Erythroblast (primary cell): Measurements from ENCODE around the gene WBP2NL.

Source experiments
- DNase-seq, 2 experiments: peaks; one replicate each; lab custom pipeline; 2025; lab: John Stamatoyannopoulos, UW
- GATA1 ChIP-seq: IDR thresholded peaks from 2 replicates; pipeline ENCODE4 v1.6.1; 2011; ENCODE audit warnings: low read depth, mild to moderate bottlenecking, control low read depth, low read length, moderate library complexity
- POLR2A ChIP-seq: IDR thresholded peaks from 2 replicates; pipeline ENCODE4 v1.6.1; 2011; ENCODE audit warnings: mild to moderate bottlenecking, low read length

The WBP2NL gene

GRCh38 chr22:41992496-41992895 is 6.1 kb upstream of the WBP2NL start:
- TF ChIP-seq GATA1 (no peak), POLR2A (no peak)
- no peak for DNase-seq

GRCh38 chr22:41995211-41995610 is 3.4 kb upstream of the WBP2NL start:
- TF ChIP-seq POLR2A (no peak), GATA1 (no peak)
- no peak for DNase-seq

GRCh38 chr22:41996826-41997225 is 1.8 kb upstream of the WBP2NL start:
- no peak for DNase-seq
- TF ChIP-seq POLR2A (no peak), GATA1 (no peak)

GRCh38 chr22:42000466-42000865 is 1.9 kb downstream of the WBP2NL start:
- no peak for DNase-seq
- no peak for TF ChIP-seq POLR2A
- no peak for TF ChIP-seq GATA1

GRCh38 chr22:42001121-42001520 is 2.5 kb downstream of the WBP2NL start:
- DNase-seq, result no peak
- no peak for TF ChIP-seq GATA1
- TF ChIP-seq POLR2A, result no peak

- no peak for DNase-seq
- TF ChIP-seq GATA1, result no peak
- TF ChIP-seq POLR2A, result no peak
Measured at GRCh38 chr22:42001706-42002105, 3.1 kb downstream of the WBP2NL start.

- TF ChIP-seq POLR2A (no peak), GATA1 (no peak)
- no peak for DNase-seq
Measured at GRCh38 chr22:42007922-42008321, 9.3 kb downstream of the WBP2NL start.

- no peak for TF ChIP-seq POLR2A
- TF ChIP-seq GATA1, result no peak
- no peak for DNase-seq
Measured at GRCh38 chr22:42010778-42011177, 12.2 kb downstream of the WBP2NL start.

- TF ChIP-seq POLR2A (no peak), GATA1 (no peak)
- no peak for DNase-seq
Measured at GRCh38 chr22:42013385-42013784, 14.8 kb downstream of the WBP2NL start.

GRCh38 chr22:42016111-42016510 is 17.5 kb downstream of the WBP2NL start:
- no peak for DNase-seq
- TF ChIP-seq POLR2A (no peak), GATA1 (no peak)

GRCh38 chr22:42018224-42018623 is 19.6 kb downstream of the WBP2NL start:
- DNase-seq, result no peak
- TF ChIP-seq GATA1 (no peak), POLR2A (no peak)

GRCh38 chr22:42021571-42021970 is 23.0 kb downstream of the WBP2NL start:
- DNase-seq, result no peak
- TF ChIP-seq GATA1 (no peak), POLR2A (no peak)

- DNase-seq, result no peak
- no peak for TF ChIP-seq POLR2A
- no peak for TF ChIP-seq GATA1
Measured at GRCh38 chr22:42022162-42022847, 23.7 kb downstream of the WBP2NL start.

GRCh38 chr22:42025421-42025820 is 26.8 kb downstream of the WBP2NL start:
- TF ChIP-seq POLR2A (no peak), GATA1 (no peak)
- DNase-seq, result no peak

- DNase-seq, result no peak
- no peak for TF ChIP-seq POLR2A
- no peak for TF ChIP-seq GATA1
Measured at GRCh38 chr22:42026705-42027104, 28.1 kb downstream of the WBP2NL start.
